K562 (cell line): ENCODE results near the gene GALNS.
"Not testable (repeated sequence)": the region's sequence is repeated elsewhere in the genome, so short reads cannot be mapped to it uniquely, and the experiment has no call there.

Source experiments
- CREB3 ChIP-seq: fragments of 450-650 bp; conservative IDR thresholded peaks from 2 replicates; pipeline ENCODE4 v1.6.1; 2016; ENCODE audit warnings: missing genetic modification characterization, low read depth, mild to moderate bottlenecking, missing compliant biosample characterization, moderate library complexity
- CTBP1 ChIP-seq: fragments of 450-650 bp; IDR thresholded peaks from 2 replicates; pipeline ENCODE4 v1.6.1; 2016; ENCODE audit warnings: borderline replicate concordance
- CTCF ChIP-seq, 3 experiments: IDR thresholded peaks in 2 of 3; conservative IDR thresholded peaks in 1 of 3; 2 replicates each; pipeline ENCODE4 v1.5.1; 2011 to 2012; ENCODE audit warnings: low read length in 3 of 3, mild to moderate bottlenecking in 3 of 3, control low read depth in 2 of 3, improper control_type of control experiment in 1 of 3, inconsistent platforms in 1 of 3, low read depth in 1 of 3, mixed read lengths in 1 of 3, moderate library complexity in 1 of 3; ENCODE audit not compliant: insufficient read depth in 2 of 3
- EP300 ChIP-seq: IDR thresholded peaks from 2 replicates; pipeline ENCODE4 v1.6.1; 2012; ENCODE audit warnings: low read length, improper control_type of control experiment
- HMG20A ChIP-seq: fragments of 450-650 bp; formaldehyde crosslinking; conservative IDR thresholded peaks from 2 replicates; pipeline ENCODE4 v1.4.0; 2020; ENCODE audit warnings: mild to moderate bottlenecking, mixed read lengths
- KLF16 ChIP-seq: IDR thresholded peaks from 2 replicates; pipeline ENCODE4 v1.6.1; 2016; ENCODE audit warnings: antibody characterized with exemption
- MAX ChIP-seq: sonication (generic); formaldehyde crosslinking; IDR thresholded peaks from 2 replicates; pipeline ENCODE4 v1.9.0; 2022; ENCODE audit warnings: mild to moderate bottlenecking, missing genetic modification reagents

GRCh38 chr16:88771781-88772180, 85.0 kb downstream of the GALNS start:
- TF ChIP-seq CREB3 (tag); HMG20A (CRISPR knock-in tag); EP300; CTCF (IDR thresholded peaks at IDR 0.05 in 2 of 3, conservative IDR thresholded peaks at IDR 0.05 in 1 of 3; ENCODE audit: insufficient read depth in 2 of 3, low read depth in 1 of 3, low read length in 3 of 3); KLF16; CTBP1; MAX (CRISPR knock-in tag): not testable (repeated sequence)
